ENCODE data around the gene TRIM29.
"Not testable (repeated sequence)": the region's sequence is repeated elsewhere in the genome, so short reads cannot be mapped to it uniquely, and the experiment has no call there.

TRIM29 gene

GRCh38 chr11:120137611-120138521 lies at the start of gene TRIM29:
Gene TRIM29, minus strand, starts transcription at chr11:120138113. Its CDS starts 82 bp downstream, at chr11:120138031.
- DNase-seq (ENCODE audit: low read depth) = no peak

DNA sequence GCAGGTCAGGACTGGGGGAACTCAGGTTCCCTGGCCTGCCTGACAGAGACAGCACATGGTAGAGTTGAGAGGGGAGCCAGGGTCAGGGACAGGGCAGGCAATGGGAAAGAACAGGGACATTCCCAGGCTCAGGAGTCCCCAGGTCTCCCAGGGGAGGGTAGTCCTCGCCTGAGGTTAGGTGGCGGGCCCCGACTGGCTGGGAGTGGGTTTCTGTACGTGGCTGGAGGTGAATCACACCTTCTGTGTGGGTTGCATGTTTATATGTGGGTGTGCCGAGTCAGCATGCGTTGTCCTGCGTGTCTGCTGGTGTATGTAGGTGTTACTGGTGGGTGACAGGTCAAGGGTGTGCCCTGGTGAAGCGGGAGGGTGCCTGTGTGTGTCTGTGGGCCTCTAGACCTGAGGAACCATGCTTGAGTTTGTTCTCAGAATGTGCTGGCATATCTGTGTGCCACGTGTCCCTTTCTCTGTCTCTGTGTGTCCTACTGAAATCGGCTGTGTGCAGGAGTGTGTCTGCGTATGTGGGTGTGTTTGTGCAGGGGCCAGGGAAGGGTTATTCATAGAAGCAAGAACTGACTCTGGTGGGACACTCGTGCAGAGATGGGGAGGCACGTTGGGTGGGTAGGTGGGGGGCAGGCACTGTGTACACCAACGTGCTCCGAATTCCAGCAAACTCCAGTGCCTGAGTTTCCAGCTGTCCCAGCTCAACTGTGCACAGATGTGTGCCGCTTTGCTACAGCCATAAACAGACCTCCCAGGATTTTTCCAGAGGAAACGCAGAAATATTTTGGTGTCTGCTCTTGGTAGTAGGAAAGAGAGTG lies 49.1 kb upstream of the TRIM29 start:
- no peak for DNase-seq (ENCODE audit: low read depth)

GRCh38 chr11:120186456-120186773 lies 48.5 kb upstream of the TRIM29 start:
- no peak for DNase-seq (ENCODE audit: low read depth)

DNA sequence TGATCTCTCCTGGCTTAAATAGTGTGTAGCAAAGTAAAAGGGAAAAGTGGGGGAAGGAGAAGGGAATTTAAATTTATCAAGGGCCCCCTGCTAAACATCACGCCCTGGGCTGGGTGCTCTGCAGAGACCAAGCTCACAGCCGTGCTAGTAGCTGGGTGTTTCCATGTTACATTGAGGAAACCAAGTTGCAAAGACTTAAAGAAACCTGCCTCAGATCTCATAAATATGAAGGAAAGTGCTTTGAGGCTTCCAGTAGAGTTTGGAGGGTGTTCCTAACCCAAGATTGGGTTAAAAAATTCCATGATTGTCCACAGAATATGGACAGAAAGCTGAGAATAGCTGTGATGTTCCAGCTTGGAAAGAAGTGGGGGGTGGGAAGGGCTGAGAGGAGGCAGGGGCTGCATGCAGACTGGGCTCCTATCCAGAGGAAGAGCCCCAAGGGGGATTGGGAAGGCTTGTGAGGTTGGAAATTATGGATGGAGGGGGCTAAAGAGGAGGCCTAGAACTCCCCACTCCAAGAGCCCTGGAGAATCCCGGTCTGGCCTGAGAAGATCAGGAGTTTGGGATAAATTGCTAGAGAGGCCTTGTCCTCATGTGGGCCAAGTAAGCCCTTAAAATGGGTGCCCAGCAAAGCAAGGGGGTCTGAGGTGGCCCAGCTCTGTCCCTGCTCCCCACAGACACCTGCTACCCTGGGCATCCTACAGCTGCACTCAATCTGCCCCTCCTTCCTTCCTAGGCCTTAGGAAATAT lies 48.0 kb upstream of the TRIM29 start:
- no peak for DNase-seq (ENCODE audit: low read depth)

DNA sequence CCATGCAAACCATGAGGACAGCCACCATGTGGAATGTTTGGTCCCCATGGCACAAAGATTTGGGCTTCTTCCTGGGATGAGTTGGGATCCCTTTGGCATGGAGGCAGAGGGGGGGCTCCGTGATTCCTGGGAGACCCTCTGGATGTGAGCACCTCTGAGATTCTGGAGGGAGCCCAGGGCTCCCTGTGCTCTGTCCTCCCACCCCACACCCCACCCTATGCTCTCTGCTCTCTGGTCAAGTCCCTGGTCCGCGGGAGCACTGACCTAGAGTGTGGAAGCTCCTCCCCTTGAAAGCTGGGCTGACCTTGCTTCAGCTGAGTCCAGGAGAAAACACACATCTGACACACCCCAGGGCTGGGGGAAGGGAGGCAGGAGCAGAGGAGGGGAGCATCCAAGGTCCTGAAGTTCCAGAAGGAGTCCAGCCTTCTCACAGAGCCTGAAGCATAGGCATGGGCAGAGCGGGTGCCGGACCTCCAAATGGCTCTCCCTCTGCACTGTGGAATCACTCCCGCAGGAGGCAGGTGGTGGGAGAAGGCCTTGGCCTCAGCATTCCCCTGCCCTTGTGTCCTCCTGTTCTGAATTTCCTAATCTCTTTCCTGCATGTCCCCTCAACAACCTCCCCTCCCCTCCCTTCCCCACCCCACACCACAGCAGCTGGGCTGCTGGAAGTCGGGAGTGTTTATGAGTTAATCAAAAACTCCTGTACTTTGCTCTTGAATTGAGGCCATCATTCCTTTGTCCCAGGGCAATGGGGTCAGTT lies 47.2 kb upstream of the TRIM29 start:
- DNase-seq (ENCODE audit: low read depth) = no peak

- DNase-seq (ENCODE audit: low read depth) = no peak
Observed at GRCh38 chr11:120184371-120184945, 46.5 kb upstream of the TRIM29 start.

DNA sequence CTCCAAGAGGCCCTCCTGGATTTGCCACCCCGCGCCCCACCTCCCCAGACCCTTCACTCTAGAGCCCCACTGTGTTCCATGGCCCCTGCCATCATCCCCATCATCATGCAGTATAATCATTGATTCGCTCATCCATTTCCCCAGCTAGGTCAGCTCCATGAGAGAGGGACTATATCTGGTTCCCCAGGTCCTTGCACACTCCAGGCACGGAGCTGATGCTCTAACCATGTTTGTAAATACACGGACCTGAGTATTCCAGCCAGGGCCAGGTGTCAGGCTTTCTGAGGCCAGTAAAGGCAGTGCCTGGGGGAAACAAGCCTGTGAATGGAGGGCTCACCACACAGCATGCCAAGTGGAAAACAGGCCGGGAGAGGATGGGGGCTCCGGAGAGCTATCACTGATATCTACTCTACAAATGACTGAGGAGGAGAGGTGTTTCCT lies 45.8 kb upstream of the TRIM29 start:
- DNase-seq (ENCODE audit: low read depth) = no peak

GRCh38 chr11:120182790-120183491 lies 45.0 kb upstream of the TRIM29 start:
- DNase-seq (ENCODE audit: low read depth) = no peak

GRCh38 chr11:120182372-120182771 lies 44.5 kb upstream of the TRIM29 start:
- no peak for DNase-seq (ENCODE audit: low read depth)

DNA sequence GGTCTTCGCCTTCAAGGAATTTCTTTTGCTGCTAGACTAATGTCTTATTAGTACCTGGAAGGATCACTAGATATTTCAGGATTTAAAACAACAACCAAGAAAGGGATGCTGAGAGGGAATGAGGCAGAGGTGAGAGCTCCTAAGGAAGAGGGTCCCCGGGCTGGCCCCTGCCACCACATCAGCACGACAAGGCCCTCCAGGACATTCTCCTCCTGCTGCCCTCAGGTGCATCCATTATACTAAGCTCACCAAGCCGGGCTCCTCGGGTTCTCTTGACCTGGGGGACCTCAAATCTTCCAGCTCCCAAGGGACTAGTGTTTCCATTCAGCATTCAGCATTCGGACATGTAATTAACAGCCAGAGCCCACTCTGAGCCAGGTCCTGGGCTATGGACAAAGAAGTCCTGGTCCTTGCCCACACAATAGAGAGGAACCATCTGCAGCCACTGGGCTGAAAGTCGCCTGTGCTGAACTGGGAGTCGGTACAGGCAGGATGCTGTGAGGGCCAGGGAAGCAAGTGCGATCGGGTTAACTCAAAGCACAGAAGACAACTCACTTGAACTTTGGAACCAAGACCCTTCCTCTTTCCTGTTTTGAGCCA lies 43.6 kb upstream of the TRIM29 start:
- no peak for DNase-seq (ENCODE audit: low read depth)

- no peak for DNase-seq (ENCODE audit: low read depth)
Observed at GRCh38 chr11:120180551-120181232, 42.8 kb upstream of the TRIM29 start.

- not testable (repeated sequence) for DNase-seq (ENCODE audit: low read depth)
Observed at GRCh38 chr11:120180063-120180462, 42.1 kb upstream of the TRIM29 start.

DNA sequence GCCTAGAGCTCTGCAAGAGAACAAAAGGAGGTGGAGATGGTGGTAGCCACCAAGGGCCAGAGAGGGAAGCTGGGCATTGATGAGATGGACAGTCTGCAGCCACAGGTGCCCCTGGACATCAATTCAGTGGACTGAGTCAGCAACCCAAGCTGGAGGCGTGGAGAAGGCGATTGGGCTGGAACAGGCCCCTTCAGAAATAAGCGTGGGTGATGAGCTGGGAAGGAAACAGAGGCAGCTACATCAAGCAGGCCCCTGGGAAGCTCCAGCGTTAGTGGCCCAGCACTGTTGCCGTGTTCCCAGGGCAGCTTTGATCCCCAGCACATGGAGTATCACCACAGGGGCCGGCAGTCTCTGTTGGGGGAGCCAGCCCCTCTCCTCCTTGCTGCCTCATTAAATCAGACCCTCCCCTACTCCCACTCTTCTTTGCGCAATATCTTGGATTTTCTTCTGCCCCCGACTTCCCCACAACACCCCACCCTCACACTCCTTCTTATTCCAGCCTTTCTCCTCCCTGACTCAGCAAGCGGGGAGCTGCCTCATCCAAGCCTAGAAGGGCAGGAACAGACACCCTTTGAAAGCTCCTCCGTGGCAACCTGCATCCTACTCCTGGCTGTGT lies 41.3 kb upstream of the TRIM29 start:
- no peak for DNase-seq (ENCODE audit: low read depth)

DNA sequence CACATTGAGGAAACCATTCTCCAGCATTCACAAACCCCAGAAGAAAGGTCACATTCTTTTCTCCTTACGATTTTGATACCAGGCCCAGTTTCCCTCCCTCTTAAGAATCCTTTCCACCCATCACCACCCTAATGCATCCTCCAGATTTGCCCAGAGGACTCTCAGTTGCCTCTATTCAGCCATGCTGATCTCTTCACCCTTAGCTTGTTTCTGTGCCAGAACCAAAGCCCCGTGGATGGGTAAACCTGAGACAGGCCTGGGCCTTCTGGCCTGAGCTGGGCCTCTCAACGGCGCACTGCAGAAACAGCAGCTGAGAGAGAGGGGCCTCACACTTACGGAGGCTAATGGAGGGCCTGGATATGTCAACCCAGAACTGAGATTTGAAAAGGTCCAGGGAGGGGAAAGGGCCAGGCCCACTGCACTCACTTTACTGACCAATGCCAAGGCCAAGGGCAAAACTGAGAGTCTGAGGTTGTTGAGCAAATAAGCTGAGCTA lies 40.7 kb upstream of the TRIM29 start:
- DNase-seq (ENCODE audit: low read depth) = no peak

DNA sequence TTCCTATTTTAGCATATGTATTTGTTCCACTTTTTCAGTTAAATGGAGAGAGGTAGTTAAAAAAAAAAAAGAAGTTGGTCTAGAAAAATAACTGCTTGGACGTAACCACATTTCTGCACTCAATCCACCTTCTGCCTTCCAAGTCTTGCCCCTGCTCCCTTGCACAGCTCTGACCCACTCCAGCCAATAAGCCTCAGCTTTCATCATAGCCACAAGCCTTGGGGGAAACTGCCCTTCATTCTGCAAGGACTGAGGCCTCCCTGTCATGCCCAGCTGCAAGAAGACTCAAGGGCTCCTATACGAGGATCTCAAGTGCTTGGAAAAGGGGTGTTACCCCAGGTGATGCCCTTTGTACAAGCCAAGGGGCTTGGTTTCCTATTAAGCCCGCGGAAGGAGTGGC lies 37.0 kb upstream of the TRIM29 start:
- no peak for DNase-seq (ENCODE audit: low read depth)

DNA sequence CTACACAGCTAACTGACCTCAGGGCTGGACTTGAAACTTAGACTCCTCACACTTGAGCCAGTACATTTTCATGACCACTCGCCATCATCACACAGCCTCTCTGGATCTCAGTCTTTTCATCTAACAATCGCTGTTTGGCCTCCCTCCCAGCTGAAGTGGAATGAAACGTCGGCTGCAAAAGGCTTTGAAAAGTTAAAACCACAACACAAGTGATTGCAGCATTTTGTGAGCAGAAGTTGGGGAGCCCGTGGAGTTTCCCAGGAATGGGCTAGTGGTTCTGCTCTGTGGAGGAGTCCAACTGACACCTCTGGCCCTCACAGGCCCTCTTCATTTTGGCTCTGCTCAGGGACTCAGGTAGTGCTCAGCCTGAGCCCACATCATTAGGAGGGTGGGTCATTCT lies 35.9 kb upstream of the TRIM29 start:
- no peak for DNase-seq (ENCODE audit: low read depth)

DNA sequence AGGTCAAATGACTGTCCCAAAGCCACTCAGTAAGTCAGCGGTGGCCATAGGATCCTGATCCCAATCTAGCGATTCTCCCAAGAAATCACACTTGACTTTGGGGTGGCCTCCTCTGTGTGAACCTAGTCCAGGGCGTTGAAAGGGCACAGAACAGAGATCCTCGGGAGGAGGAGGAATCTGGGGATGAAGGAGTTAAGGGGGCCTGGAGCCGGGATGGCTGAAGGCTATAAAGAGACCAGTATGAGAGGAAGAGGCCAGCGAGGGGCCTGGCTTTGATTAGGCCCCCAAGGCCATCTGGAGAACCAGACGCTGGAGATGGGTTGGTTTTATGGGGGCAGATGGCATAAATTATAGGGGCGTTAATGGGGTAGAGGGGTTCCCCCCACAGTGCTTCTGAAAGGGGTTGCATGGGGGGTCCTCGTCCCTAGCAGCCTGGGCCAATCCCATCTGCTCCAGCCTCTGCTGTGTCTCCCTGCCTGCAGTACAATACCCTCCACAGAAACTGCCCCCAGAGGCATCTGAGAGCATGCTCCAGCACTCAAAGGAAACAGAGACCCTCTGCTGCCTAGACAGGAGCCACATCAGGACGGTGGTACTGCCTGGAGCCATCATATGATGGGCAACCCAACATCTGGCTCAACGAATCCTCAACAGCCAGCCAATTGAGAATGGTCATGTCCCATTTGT lies 35.2 kb upstream of the TRIM29 start:
- DNase-seq (ENCODE audit: low read depth) = no peak

All from CMK (cell line).